ENCODE data around the gene SMAD7. TPM values are rescaled to one million over a fixed set of nuclear protein-coding genes. Genes with fewer than 3 reads are reported as not detected.

The SMAD7 gene
- total and polyA plus RNA-seq, 4 donors: 11.8 to 58.8 (median 35.8) TPM

DNA sequence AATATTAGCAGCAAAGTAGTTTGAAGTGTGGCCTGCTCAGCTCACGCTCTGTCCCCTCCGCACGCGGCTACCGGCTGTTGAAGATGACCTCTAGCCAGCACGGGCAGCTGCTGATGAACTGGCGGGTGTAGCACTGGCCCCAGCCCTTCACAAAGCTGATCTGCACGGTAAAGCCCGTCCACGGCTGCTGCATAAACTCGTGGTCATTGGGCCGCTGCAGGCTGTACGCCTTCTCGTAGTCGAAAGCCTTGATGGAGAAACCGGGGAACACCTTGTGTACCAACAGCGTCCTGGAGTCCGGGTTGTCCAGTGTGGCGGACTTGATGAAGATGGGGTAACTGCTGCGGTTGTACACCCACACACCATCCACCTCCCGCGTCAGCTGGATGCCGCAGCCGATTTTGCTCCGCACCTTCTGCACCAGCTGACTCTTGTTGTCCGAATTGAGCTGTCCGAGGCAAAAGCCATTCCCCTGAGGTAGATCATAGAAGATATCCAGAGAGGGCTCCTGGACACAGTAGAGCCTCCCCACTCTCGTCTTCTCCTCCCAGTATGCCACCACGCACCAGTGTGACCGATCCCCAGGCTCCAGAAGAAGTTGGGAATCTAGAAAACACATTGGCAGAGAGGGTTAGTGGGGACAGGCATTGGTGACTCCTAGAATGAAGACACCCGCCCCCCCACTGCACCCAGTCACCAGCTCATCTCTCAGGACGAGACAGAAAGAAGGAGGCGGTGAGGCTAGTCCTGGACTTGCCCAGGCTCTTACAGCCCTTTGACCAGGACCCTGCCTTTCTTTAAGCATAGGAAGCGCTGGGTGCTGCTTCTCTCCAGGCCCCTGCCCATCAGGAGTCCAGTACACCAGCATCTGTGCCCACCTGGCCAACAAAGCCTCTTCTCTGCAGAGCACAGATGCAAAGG, 29.2 kb downstream of the SMAD7 start:
- Histone ChIP-seq H3K27me3 (ENCODE audit: control insufficient read depth in 3 of 3, insufficient read depth in 3 of 3, low read length in 2 of 3) (no peaks in the 10 kb centered on the region), H3K4me1 (ENCODE audit: control insufficient read depth in 5 of 5, insufficient read depth in 5 of 5, low read length in 5 of 5) (peaks cover 16 to 69% (median 48%) of the 10 kb centered on the region in 5 donors), H3K36me3 (ENCODE audit: control insufficient read depth in 4 of 4, insufficient read depth in 4 of 4, low read length in 4 of 4) (peaks cover 0 to 20% (median 14%) of the 10 kb centered on the region in 4 donors), H3K9ac (ENCODE audit: insufficient read depth in 1 of 2, low read length in 2 of 2) (peak overlapping the region in 1 of 2 donors; percentile 23), H3K9me3 (ENCODE audit: control insufficient read depth in 4 of 4, insufficient read depth in 3 of 4, low read length in 3 of 4) (no peaks in the 10 kb centered on the region), H3K4me3 (no peak overlapping the region), H3K27ac (ENCODE audit: low read depth in 1 of 2, low read length in 1 of 2) (peak overlapping the region in 1 of 2 donors; percentile 77)
- ATAC-seq (ENCODE audit: insufficient read depth, low FRiP score) (no peak), DNase-seq (peak in 1 of 3 donors; percentile 24)
- 86 to 87% methylated on average over 34 of the region's 34 CpGs for WGBS, 2 donors
- TF ChIP-seq CTCF (IDR thresholded peaks at IDR 0.05; ENCODE audit: control extremely low read depth, extremely low read depth): no peak

- Histone ChIP-seq H3K36me3 (ENCODE audit: control insufficient read depth in 4 of 4, insufficient read depth in 4 of 4, low read length in 4 of 4) (peaks cover 0 to 20% (median 10%) of the 10 kb centered on the region in 4 donors), H3K27ac (ENCODE audit: low read depth in 1 of 2, low read length in 1 of 2) (peak overlapping the region in 1 of 2 donors; percentile 58), H3K9ac (ENCODE audit: insufficient read depth in 1 of 2, low read length in 2 of 2) (no peak overlapping the region), H3K27me3 (ENCODE audit: control insufficient read depth in 3 of 3, insufficient read depth in 3 of 3, low read length in 2 of 3) (no peaks in the 10 kb centered on the region), H3K4me1 (ENCODE audit: control insufficient read depth in 5 of 5, insufficient read depth in 5 of 5, low read length in 5 of 5) (peaks cover 10 to 69% (median 43%) of the 10 kb centered on the region in 5 donors), H3K9me3 (ENCODE audit: control insufficient read depth in 4 of 4, insufficient read depth in 3 of 4, low read length in 3 of 4) (no peaks in the 10 kb centered on the region), H3K4me3 (no peak overlapping the region)
- DNase-seq (peak in 1 of 3 donors; percentile 6), ATAC-seq (ENCODE audit: insufficient read depth, low FRiP score) (no peak)
- 76 to 78% methylated on average over 16 of the region's 16 CpGs for WGBS, 2 donors
- TF ChIP-seq CTCF (IDR thresholded peaks at IDR 0.05; ENCODE audit: control extremely low read depth, extremely low read depth): no peak
Observed at GRCh38 chr18:48920408-48921038, 30.2 kb downstream of the SMAD7 start.

GRCh38 chr18:48919547-48919946, 31.2 kb downstream of the SMAD7 start:
- TF ChIP-seq CTCF (IDR thresholded peaks at IDR 0.05; ENCODE audit: control extremely low read depth, extremely low read depth): no peak
- Histone ChIP-seq H3K4me1 (ENCODE audit: control insufficient read depth in 5 of 5, insufficient read depth in 5 of 5, low read length in 5 of 5) (peaks cover 6 to 69% (median 38%) of the 10 kb centered on the region in 5 donors), H3K9ac (ENCODE audit: insufficient read depth in 1 of 2, low read length in 2 of 2) (no peak overlapping the region), H3K9me3 (ENCODE audit: control insufficient read depth in 4 of 4, insufficient read depth in 3 of 4, low read length in 3 of 4) (no peaks in the 10 kb centered on the region), H3K36me3 (ENCODE audit: control insufficient read depth in 4 of 4, insufficient read depth in 4 of 4, low read length in 4 of 4) (peaks cover 0 to 20% (median 10%) of the 10 kb centered on the region in 4 donors), H3K27me3 (ENCODE audit: control insufficient read depth in 3 of 3, insufficient read depth in 3 of 3, low read length in 2 of 3) (no peaks in the 10 kb centered on the region), H3K27ac (ENCODE audit: low read depth in 1 of 2, low read length in 1 of 2) (no peak overlapping the region), H3K4me3 (no peak overlapping the region)
- 68 to 81% methylated on average over 3 of the region's 3 CpGs for WGBS, 2 donors
- ATAC-seq (ENCODE audit: insufficient read depth, low FRiP score) (no peak), DNase-seq (peak in 1 of 3 donors; percentile 7)

Measured in lung (tissue), 12 donors.